HCT116 (cell line): ENCODE data around the gene OR4C11. TPM values are rescaled to one million over a fixed set of nuclear protein-coding genes. Genes with fewer than 3 reads are reported as not detected.

ENCODE experiments used
- ATAC-seq: fragments of 200-7000 bp; cut with Tn5 transposase; 2 replicates; pipeline ENCODE4 v1.9.1; 2020; ENCODE audit warnings: mild to moderate bottlenecking, moderate library complexity
- BruUV-seq: library from RNA; stranded (reverse); fragments of 400-500 nt; replicated peaks from 2 replicates; lab custom pipeline; 2021; lab: Mats Ljungman, UMichigan
- CTCF ChIA-PET: fragments of 300-600 bp; sonication (Branson Sonifier 250); formaldehyde crosslinking; loops from one replicate; lab custom pipeline; 2021; ENCODE audit warnings: antibody characterized with exemption; lab: Charles Lee
- POLR2A ChIA-PET: fragments of 300-600, 350-600 bp; sonication (Branson Sonifier 250); formaldehyde crosslinking; loops from one replicate; lab custom pipeline; 2021; ENCODE audit warnings: antibody characterized with exemption; lab: Charles Lee
- RAD21 ChIA-PET, 2 experiments: fragments of 300-600 bp; sonication (Branson Sonifier 250); formaldehyde crosslinking; loops; one replicate each; lab custom pipeline; 2023; ENCODE audit warnings: low total read pairs in 2 of 2; ENCODE audit not compliant: uncharacterized antibody in 2 of 2, unreplicated experiment in 2 of 2, low non-redundant PET in 1 of 2; lab: Charles Lee
- DNase-seq: peaks from one replicate; pipeline ENCODE4 v3.0.0-alpha.2; 2010; ENCODE audit warnings: low read depth, low spot score
- H2AFZ ChIP-seq: fragments of 200-600 bp; shearing (Covaris generic), sonication (generic); 2 replicates; pipeline ENCODE4 v1.6.1; 2017; ENCODE audit warnings: low read depth, mixed run types, mixed read lengths, antibody characterized with exemption, low read length; ENCODE audit not compliant: poor library complexity, severe bottlenecking
- H3K27ac ChIP-seq: 2 replicates; pipeline ENCODE4 v1.5.1; 2012; ENCODE audit warnings: low read depth, low read length
- H3K27me3 ChIP-seq: fragments of 200-600 bp; sonication (generic); 2 replicates; pipeline ENCODE4 v1.6.1; 2016; ENCODE audit warnings: mixed run types, low read length, mixed read lengths; ENCODE audit not compliant: insufficient read depth
- H3K36me3 ChIP-seq, 2 experiments: fragments of 200-500 bp in 1 of 2; fragments of 200-600 bp in 1 of 2; sonication (Bioruptor generic) in 1 of 2; sonication (generic) in 1 of 2; 2 replicates each; pipeline versions ENCODE4 v1.5.1 to v1.6.1; 2014 to 2016; ENCODE audit warnings: low read length in 2 of 2, inconsistent platforms in 1 of 2, mixed read lengths in 1 of 2, mixed run types in 1 of 2; ENCODE audit not compliant: insufficient read depth in 2 of 2, control insufficient read depth in 1 of 2
- H3K4me1 ChIP-seq, 2 experiments: fragments of 200-600 bp in 1 of 2; sonication (generic) in 1 of 2; 2 replicates each; pipeline versions ENCODE4 v1.5.1 to v1.6.1; 2012 to 2017; ENCODE audit warnings: low read length in 2 of 2, inconsistent platforms in 1 of 2, mild to moderate bottlenecking in 1 of 2, mixed read lengths in 1 of 2, mixed run types in 1 of 2, moderate library complexity in 1 of 2; ENCODE audit not compliant: insufficient read depth in 2 of 2, control insufficient read depth in 1 of 2
- H3K4me2 ChIP-seq: fragments of 200-600 bp; sonication (generic); 2 replicates; pipeline ENCODE4 v1.6.1; 2017; ENCODE audit warnings: mixed run types, low read length, mixed read lengths
- H3K4me3 ChIP-seq, 2 experiments: fragments of 200-600 bp in 1 of 2; sonication (generic) in 1 of 2; replicated peaks in 1 of 2; 2 replicates each; pipeline ENCODE4 v1.5.1; 2011 to 2016; ENCODE audit warnings: low read length in 2 of 2, control low read depth in 1 of 2, low read depth in 1 of 2, mild to moderate bottlenecking in 1 of 2, mixed read lengths in 1 of 2, mixed run types in 1 of 2
- H3K79me2 ChIP-seq: fragments of 200-600 bp; sonication (generic); 2 replicates; pipeline ENCODE4 v1.6.1; 2017; ENCODE audit warnings: mild to moderate bottlenecking, mixed run types, low read length, moderate library complexity, mixed read lengths; ENCODE audit not compliant: insufficient read depth
- H3K9ac ChIP-seq: fragments of 200-600 bp; sonication (generic); 2 replicates; pipeline ENCODE4 v1.6.1; 2016; ENCODE audit warnings: low read length, mixed read lengths
- H3K9me2 ChIP-seq: fragments of 200-600 bp; sonication (generic), shearing (Covaris generic); 2 replicates; pipeline ENCODE4 v1.6.1; 2017; ENCODE audit warnings: mixed run types, mild to moderate bottlenecking, moderate library complexity; ENCODE audit not compliant: insufficient read depth
- H3K9me3 ChIP-seq, 2 experiments: fragments of 200-500 bp in 1 of 2; fragments of 200-600 bp in 1 of 2; sonication (Bioruptor generic) in 1 of 2; sonication (generic) in 1 of 2; 2 replicates each; pipeline ENCODE4 v1.6.1; 2014 to 2017; ENCODE audit warnings: low read length in 2 of 2, mixed read lengths in 2 of 2, inconsistent platforms in 1 of 2, low read depth in 1 of 2, mild to moderate bottlenecking in 1 of 2, mixed run types in 1 of 2, moderate library complexity in 1 of 2; ENCODE audit not compliant: control insufficient read depth in 1 of 2, insufficient read depth in 1 of 2
- H4K20me1 ChIP-seq: fragments of 200-600 bp; sonication (generic), shearing (Covaris generic); 2 replicates; pipeline ENCODE4 v1.6.1; 2017; ENCODE audit warnings: mixed run types, mild to moderate bottlenecking, moderate library complexity; ENCODE audit not compliant: insufficient read depth
- ATF3 ChIP-seq: IDR thresholded peaks from 2 replicates; pipeline ENCODE4 v1.6.1; 2012
- CEBPB ChIP-seq: IDR thresholded peaks from 2 replicates; pipeline ENCODE4 v1.6.1; 2012; ENCODE audit warnings: low read depth
- FOSL1 ChIP-seq: IDR thresholded peaks from 2 replicates; pipeline ENCODE4 v1.6.1; 2012; ENCODE audit warnings: low read depth
- POLR2AphosphoS5 ChIP-seq: IDR thresholded peaks from 2 replicates; pipeline ENCODE4 v1.6.1; 2011; ENCODE audit warnings: mild to moderate bottlenecking, low read depth, low read length, moderate library complexity
- RAD21 ChIP-seq: IDR thresholded peaks from 2 replicates; pipeline ENCODE4 v1.6.1; 2012; ENCODE audit warnings: low read depth, mild to moderate bottlenecking
- REST ChIP-seq: IDR thresholded peaks from 2 replicates; pipeline ENCODE4 v1.6.1; 2012; ENCODE audit warnings: low read depth
- SIN3A ChIP-seq: IDR thresholded peaks from 2 replicates; pipeline ENCODE4 v1.6.1; 2012; ENCODE audit warnings: low read depth
- SP1 ChIP-seq: IDR thresholded peaks from 2 replicates; pipeline ENCODE4 v1.6.1; 2012; ENCODE audit warnings: low read depth
- SRF ChIP-seq: IDR thresholded peaks from 2 replicates; pipeline ENCODE4 v1.6.1; 2012; ENCODE audit warnings: low read depth
- TCF7L2 ChIP-seq: IDR thresholded peaks from 2 replicates; pipeline ENCODE4 v1.7.0; 2011; ENCODE audit warnings: borderline replicate concordance, inconsistent platforms; ENCODE audit not compliant: insufficient read depth, insufficient read length; ENCODE audit errors: extremely low read depth
- ZFX ChIP-seq: fragments of 450-650 bp; IDR thresholded peaks from 2 replicates; pipeline ENCODE4 v1.6.1; 2017
- intact Hi-C: fragments of 100-400 bp; cut with micrococcal nuclease; formaldehyde crosslinking; loops from 2 replicates; pipeline ENCODE4 v1.10.0; 2022
- total RNA-seq: library from RNA; stranded (reverse); gene quantifications from one replicate; pipeline ENCODE4 v1.2.1, GENCODE V29; 2021; ENCODE audit not compliant: unreplicated experiment

OR4C11 gene
- total RNA-seq, 1 experiment from 2014 or later: not detected

- ChIA-PET CTCF (no interaction called here), RAD21 (no interaction called here), POLR2A (no interaction called here)
- TF ChIP-seq TCF7L2 (no peak), POLR2AphosphoS5 (no peak), SIN3A (no peak), CEBPB (no peak), ATF3 (no peak), SP1 (no peak), SRF (no peak), RAD21 (no peak)
- no TSS peak for BruUV-seq
- no peak overlapping the region for H3K27ac ChIP-seq
- ATAC-seq (no peak), DNase-seq (no peak)
- peaks cover 11 to 38% of the 10 kb centered on the region in 2 experiments; a peak in 2 of 4 replicates for H3K9me3 ChIP-seq
- intact Hi-C loops: no loop called here
- no peaks in the 10 kb centered on the region for H4K20me1 ChIP-seq
- no peak overlapping the region for H2AFZ ChIP-seq
- no peaks in the 10 kb centered on the region for H3K36me3 ChIP-seq
- H3K27me3 ChIP-seq: no peaks in the 10 kb centered on the region
- no peak overlapping the region for H3K9ac ChIP-seq
- H3K4me2 ChIP-seq: no peak overlapping the region
- H3K4me1 ChIP-seq: no peaks in the 10 kb centered on the region
- no peaks in the 10 kb centered on the region for H3K79me2 ChIP-seq
- H3K4me3 ChIP-seq: no peak overlapping the region
- H3K9me2 ChIP-seq: no peaks in the 10 kb centered on the region
These were observed 45.1 kb upstream of the OR4C11 start for GRCh38 chr11:55652560-55652959.

DNA sequence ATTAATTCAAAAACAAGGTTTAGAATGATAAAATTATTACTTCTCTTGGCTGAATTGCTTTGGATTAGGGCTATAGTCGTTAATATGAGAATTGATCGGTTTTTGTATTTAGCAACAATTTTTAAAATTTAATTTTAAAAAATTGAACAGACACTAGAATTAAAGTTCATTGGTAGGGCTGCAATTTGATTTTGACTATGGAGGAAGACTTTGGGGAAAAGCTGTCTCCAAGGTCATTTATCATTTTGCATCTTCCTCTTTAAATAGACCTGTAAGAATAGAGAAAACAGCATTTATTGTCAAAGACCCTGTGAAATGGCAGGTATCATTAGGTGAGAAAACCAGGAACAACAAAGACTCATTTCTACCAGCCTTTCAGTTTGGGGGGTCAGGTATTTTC lies 40.6 kb upstream of the OR4C11 start, which contains the start of gene OR4S2:
Gene OR4S2, plus strand, starts transcription at position 301 of the 400 bp plus-strand sequence. CDS start 2,577 bp downstream, outside the sequence.
- H3K4me2 ChIP-seq: no peak within 1 kb of the TSS
- no peak for DNase-seq
- no peaks in the 10 kb centered on the region for H3K36me3 ChIP-seq
- ChIA-PET CTCF (no interaction called here), RAD21 (no interaction called here), POLR2A (no interaction called here)
- BruUV-seq: no TSS peak
- H3K9me2 ChIP-seq: no peaks in the 10 kb centered on the region
- H3K9me3 ChIP-seq: peaks cover 17 to 35% of the 10 kb centered on the region in 2 experiments; a peak in 2 of 4 replicates
- no peaks in the 10 kb centered on the region for H3K79me2 ChIP-seq
- H4K20me1 ChIP-seq: no peaks in the 10 kb centered on the region
- H3K27ac ChIP-seq: no peak within 1 kb of the TSS
- H3K9ac ChIP-seq: no peak within 1 kb of the TSS
- no peaks in the 10 kb centered on the region for H3K27me3 ChIP-seq
- no peaks in the 10 kb centered on the region for H3K4me1 ChIP-seq
- H2AFZ ChIP-seq: no peak within 1 kb of the TSS
- ATAC-seq: no peak
- no peak within 1 kb of the TSS for H3K4me3 ChIP-seq
- TF ChIP-seq ZFX (no peak), REST (no peak), ATF3 (no peak), FOSL1 (no peak)
- intact Hi-C loops: loop anchor here (10.0 kb wide), 1 partner anchor 743 kb away; no protein-coding TSS in a partner anchor
